ENCODE measurements around the gene FGD3. TPM values are rescaled to one million over a fixed set of nuclear protein-coding genes. Genes with fewer than 3 reads are reported as not detected.

FGD3 gene
- total and polyA plus RNA-seq, 9 of the 15 experiments (the other 6 are each of a cell fraction or from before 2014, with no cell fraction given): 0.07 to 1.3 (median 0.29) TPM

GRCh38 chr9:92976431-92976830, 29.1 kb downstream of the FGD3 start:
- 4% methylated on average over 15 of the region's 16 CpGs for WGBS (ENCODE audit: insufficient coverage, low coverage, missing lambda C conversion rate)
- Histone ChIP-seq H3K4me1 (replicated peaks in 1 of 2; ENCODE audit: control insufficient read depth in 2 of 2, insufficient read depth in 2 of 2, low read length in 2 of 2) (0 out of 5 replicates have a peak, but pooled peaks cover 0 to 3% of the 10 kb centered on the region in 2 experiments), H3K4me3 (no peak overlapping the region), H3K27me3 (ENCODE audit: control insufficient read depth in 2 of 2, insufficient read depth in 2 of 2, low read length in 2 of 2) (peaks cover 14 to 47% of the 10 kb centered on the region in 2 experiments; a peak in 4 of 5 replicates), H3K9ac (ENCODE audit: insufficient read depth in 1 of 2, low read depth in 2 of 2, low read length in 2 of 2) (no peak overlapping the region), H3K27ac (ENCODE audit: extremely low read depth, low read depth, low read length) (no peak overlapping the region), H2AFZ (ENCODE audit: low read depth, low read length) (no peak overlapping the region), H3K9me3 (replicated peaks; ENCODE audit: control insufficient read depth, insufficient read depth, low read depth, low read length) (no peaks in the 10 kb centered on the region), H4K20me1 (replicated peaks; ENCODE audit: control insufficient read depth, insufficient read depth, low read length) (no peaks in the 10 kb centered on the region), H3K4me2 (ENCODE audit: insufficient read depth, low read length) (no peak overlapping the region), H3K36me3 (ENCODE audit: control insufficient read depth, insufficient read depth, low read length) (no peaks in the 10 kb centered on the region), H3K9me1 (ENCODE audit: control insufficient read depth, insufficient read depth, low read length) (no peaks in the 10 kb centered on the region), H3K79me2 (ENCODE audit: control insufficient read depth, insufficient read depth, low read length) (no peaks in the 10 kb centered on the region)
- ChIA-PET CTCF (ENCODE audit: low intra/inter-chr PET ratio) (no interaction called here), POLR2A (interaction anchor here (0.6 to 1.5 kb wide), 2 partner anchors 26 to 313 kb away, joined by 3 to 5 read pairs; no protein-coding TSS in a partner anchor)
- no peak for ATAC-seq
- BruUV-seq (replicated peaks): no TSS peak
- DNase-seq (ENCODE audit: extremely low read depth in 1 of 4, low spot score in 3 of 4): no peak
- in situ Hi-C loops (cut with MboI) (no loop called here), intact Hi-C loops (cut with micrococcal nuclease) (no loop called here)
- FAIRE-seq: no peak
- TF ChIP-seq MXD1 (CRISPR knock-in tag; IDR thresholded peaks at IDR 0.05; ENCODE audit: borderline replicate concordance, poor library complexity, severe bottlenecking) (no peak), ETV6 (IDR thresholded peaks at IDR 0.05; ENCODE audit: borderline replicate concordance in 1 of 2, low read depth in 2 of 2, low read length in 1 of 2) (no peak), ETV6 (CRISPR knock-in tag; IDR thresholded peaks at IDR 0.05; ENCODE audit: borderline replicate concordance) (no peak), ZNF318 (IDR thresholded peaks at IDR 0.05; ENCODE audit: borderline replicate concordance in 1 of 2, low read depth in 1 of 2) (no peak), NFIX (CRISPR knock-in tag; IDR thresholded peaks at IDR 0.05; ENCODE audit: low read depth) (no peak), HOMEZ (CRISPR knock-in tag; IDR thresholded peaks at IDR 0.05) (no peak), XRCC5 (IDR thresholded peaks at IDR 0.05; ENCODE audit: low read depth, low read length) (no peak), FOXP1 (CRISPR knock-in tag; IDR thresholded peaks at IDR 0.05) (no peak), ZBTB33 (CRISPR knock-in tag; IDR thresholded peaks at IDR 0.05) (no peak)

Data from K562 (cell line).